CD4-positive, alpha-beta T cell treated with Interferon gamma for 1 hour (primary cell): ENCODE data around the gene FOXO3B.
"Not testable (repeated sequence)": the region's sequence is repeated elsewhere in the genome, so short reads cannot be mapped to it uniquely, and the experiment has no call there.

Source experiments
- DNase-seq: peaks from one replicate; pipeline ENCODE4 v3.0.0-alpha.2; 2020

Gene FOXO3B

DNA sequence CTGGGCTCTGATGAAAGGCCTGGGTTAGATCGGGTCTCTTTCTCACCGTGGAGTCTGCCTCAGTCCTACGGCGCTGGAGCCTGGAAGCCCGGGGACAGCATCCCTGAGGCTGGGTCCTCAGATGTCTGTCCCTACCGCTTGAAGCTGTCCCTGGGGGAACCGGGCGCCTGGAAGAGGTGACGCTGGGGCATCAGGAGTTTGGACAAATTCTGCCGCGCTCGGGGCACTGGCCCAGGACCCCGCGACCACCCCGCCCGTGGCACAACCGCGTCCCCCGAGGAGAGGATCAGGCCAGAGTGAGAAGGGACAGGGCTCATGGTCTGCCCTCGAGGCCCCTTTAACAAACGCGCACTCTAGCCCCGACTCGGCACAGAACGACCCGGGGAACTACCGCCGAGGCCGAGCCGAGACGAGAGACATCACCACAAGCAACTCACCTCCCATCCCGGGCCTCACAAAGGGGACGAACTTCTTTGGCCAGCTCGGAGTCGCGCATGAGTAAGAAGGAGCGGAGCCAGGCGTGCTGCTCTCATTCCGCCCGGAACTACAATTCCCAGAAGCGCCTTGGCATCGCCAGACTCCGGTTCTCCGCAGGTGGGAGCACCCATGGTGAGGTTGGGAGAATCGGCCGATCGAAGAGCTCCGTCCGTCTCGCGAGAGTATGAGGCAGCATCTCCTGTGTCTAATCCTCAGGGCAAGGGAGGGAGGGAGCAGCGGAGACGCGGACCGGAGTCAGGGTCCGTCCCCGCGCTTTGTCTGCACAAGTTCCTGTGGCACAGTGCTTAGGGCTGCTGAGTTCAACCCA, at the start of gene FOXO3B:
TSS of gene FOXO3B (minus strand) at position 548 of the 805 bp plus-strand sequence. CDS start 663 bp downstream, outside the sequence.
- peak; percentile 84 for DNase-seq

DNA sequence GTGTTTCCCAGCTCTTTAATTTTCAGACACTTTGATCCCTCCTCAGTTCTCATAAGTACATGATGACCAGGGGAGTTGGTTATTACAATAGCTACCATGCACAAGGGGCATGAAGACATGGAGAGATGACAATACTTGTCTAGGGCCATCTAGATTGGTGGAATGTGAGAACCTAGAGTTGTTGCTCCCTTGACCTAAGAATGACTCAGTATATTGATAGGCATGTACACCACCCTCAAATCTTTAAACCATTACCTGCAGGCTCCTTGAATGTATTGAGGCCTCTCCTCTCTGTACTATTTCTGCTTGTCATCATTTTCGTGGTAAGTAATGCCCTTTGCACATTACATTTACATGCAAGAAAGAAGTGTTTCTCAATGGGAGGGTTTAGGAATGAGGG, 41.4 kb upstream of the FOXO3B start:
- not testable (repeated sequence) for DNase-seq

DNA sequence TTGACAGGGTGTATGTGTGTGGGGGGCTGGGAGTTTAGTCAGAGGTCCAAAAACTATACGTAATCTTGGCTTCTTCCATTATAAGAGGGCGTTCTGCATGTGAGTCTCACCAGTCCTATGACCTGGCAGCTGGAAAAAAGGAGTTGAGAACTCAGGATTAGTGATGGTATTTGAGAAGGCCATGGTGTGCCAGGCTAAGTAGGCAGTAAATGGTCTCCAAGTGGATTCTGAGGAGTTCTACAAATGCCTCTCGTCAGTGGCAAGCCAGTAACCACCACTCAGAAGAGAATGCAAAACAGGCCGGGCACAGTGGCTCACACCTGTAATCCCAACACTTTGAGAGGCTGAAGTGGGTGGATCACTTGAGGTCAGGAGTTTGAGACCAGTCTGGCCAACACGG, 40.5 kb upstream of the FOXO3B start:
- not testable (repeated sequence) for DNase-seq

DNA sequence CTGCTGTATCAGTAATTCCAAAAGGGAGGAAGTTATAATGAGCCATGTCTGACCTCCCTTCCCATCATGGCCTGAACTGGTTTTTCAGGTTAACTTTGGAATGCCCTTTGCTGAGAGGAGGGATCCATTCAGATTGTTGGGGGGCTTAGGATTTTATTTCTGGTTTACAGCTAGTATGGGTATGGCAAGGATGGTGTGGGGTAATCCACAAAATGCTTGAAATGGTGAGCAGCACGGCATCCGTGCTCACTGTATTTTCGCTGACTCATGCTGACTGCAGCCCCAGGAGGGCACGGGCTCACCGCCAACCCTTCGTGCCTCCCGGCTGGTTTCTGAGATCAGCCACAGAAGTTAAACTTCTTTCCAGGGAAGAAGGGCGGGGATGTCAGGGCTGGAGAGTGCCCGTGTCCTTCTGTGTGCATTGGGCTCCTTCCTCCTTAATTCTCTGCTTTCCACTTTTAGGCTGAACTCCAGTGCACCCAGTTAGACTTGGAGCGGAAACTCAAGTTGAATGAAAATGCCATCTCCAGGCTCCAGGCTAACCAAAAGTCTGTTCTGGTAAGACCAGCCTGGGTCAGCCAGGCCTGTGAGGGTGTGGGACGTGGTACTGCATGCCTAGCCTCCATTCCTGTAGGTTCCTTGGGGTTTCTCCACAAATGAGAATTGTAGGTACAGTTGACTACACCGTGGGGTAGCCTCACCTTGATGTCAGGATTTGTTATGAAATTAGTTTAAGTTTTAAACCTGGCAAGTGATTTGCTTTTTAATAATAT, 39.8 kb upstream of the FOXO3B start:
- DNase-seq, result not testable (repeated sequence)

DNA sequence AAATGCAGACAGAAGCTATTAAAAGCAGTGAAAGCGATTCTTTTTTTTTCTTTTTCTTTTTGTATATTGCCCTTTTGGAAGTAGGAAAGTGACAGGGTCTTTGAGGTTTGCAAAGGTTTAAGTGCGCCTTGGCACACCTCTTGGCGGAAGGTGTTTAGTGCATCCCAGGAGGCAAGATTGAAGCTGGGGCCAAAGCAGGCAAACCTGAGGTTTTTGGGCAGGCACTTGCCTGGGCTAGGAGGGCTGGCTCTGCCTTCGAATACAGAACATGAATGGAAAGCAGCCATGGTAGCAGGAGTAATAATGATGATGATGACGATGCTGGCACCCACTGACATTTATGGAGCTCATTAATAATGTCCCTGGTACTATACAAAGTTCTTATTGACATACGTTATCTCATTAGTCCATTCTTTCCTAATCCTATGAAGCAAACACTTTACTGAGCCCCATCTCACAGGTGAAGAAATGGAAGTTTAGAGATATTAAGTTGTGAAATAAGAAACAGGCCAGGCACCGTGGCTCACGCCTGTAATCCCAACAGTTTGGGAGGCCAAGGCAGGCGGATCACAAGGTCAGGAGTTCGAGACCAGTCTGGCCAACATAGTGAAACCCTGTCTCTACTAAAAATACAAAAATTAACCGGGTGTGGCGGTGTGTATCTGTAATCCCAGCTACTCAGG, 37.5 kb upstream of the FOXO3B start:
- not testable (repeated sequence) for DNase-seq

DNA sequence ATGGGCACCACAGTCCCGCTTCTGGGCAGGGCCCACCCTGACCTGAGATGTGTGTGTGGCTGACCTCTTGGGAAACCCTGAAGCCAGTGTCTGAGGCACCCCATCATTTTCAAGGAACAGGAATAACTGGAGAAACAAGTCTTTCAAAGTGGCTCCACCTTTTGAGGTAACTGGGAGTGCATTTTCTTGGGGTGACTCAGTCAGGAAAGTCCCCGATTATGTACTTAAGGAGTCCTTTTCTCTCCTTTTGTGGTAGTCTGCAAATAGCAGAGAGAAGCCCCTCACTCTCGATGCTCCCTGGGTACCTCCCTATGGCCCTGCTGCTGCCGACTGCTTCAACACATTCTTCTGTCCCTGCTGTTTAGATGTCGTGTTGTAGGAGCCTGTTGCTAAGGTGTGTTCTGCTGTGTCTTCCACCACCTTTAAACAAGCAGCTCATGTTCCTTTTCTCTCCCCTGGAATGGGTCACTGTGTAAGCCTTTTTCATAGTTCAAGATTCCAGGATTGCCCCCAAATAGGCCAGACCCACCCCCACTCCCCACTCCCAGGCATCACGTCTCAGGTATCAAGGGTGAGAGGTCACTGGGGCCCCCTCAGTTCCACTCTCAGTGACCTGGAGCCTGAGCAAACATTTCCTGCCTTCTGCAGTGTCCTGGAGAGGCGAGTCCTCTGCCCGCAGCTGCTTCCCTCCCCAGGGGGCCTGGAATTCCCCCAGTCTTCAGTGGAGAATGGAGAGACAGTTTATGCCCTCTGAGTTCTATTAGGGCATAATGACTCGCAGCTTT, 36.7 kb upstream of the FOXO3B start:
- not testable (repeated sequence) for DNase-seq

DNA sequence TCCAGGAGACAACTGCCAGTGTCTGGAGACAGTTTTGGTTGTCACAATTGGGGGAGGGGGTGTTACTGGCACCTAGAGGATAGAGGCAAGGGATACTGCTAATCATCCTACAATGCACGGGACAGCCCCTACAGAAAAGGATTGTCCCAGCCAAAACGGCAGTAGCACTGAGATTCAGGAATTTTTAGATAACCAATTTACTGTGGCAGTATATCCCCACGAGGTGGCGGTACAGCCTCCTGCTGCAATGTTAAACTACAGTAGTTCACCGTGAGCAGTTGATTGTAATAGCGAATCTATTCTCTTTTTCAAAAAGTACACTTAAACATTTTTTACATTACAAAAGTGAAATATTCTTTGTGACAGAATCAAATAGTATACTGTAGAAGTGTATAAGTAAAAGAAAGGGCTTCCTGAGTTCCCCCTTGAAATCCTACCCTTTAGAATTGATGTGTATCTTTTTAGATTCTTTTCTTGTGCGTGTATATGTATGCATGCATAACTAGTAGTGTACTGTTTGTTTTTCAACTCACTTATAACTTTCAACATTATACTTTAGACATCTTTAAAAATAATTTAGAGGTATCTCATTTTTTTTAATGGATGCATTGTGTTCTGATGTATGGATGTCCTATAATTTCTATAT, 30.4 kb upstream of the FOXO3B start:
- DNase-seq, result peak; percentile 49

DNA sequence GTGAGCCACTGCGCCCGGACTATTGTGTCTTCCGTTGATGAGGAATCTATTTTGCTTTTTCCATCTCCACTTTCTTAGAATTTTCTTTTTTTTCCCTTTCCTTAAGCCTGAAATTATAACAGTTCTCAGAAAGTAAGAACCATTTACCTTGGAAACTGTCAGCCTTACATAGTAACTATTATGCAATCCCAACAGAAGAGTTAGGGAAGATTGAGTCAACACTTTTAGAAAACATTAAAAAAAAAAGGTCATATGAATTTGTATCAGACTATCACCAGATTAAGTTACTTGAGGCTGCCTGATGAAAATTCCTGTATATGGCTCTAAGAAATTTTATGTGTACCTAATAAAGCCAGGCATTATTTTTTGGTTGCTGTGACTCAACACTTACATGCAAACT, 26.1 kb upstream of the FOXO3B start:
- not testable (repeated sequence) for DNase-seq

DNA sequence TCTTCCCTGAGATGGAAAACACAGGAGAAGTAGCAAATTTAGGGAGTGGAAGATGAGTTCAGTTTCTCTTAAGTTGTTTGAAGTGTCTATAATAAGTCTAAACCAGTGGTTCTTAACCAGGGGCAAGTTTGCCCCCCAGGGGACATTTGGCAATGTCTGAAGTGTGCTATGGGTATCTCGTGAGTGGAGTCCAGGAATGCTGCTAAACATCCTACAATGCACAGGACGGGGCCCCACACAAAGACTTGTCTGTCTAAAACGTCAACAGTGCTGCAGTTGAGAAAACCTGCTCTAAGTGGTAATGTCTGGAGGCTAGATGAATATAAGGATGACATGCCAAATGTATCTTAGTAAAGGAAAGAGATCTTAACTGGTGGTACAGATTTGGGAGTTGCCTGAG, 23.8 kb upstream of the FOXO3B start:
- not testable (repeated sequence) for DNase-seq

DNA sequence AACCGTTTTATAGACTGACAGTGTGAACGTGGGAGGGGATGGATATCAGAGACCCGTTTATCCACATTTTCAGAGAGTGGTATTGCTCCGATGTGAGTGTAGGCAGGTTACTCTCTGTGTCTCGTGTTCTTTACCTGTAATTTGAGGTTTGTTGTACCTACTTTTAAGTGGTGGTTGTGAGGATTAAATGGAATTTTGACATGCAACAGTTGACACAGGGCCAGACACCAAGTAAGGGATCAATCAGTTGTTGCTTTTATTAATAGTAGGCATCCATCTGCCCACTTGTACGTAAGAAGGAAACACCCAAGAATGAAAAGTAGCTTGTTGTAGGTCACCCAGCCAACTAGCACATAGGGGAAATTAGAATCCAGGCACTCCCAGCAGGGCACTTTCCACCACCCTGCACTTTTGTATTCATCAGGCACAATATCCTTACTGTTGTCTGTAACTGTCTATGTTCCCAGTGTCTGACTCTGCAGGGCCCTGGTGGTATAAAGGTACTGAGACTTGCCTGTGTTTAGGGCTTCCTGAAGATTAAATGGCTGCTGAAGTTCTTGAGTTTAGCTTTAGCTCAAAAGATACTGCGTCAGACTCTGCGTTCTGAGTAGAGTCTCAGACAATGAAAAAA, 16.5 kb upstream of the FOXO3B start:
- DNase-seq, result not testable (repeated sequence)

DNA sequence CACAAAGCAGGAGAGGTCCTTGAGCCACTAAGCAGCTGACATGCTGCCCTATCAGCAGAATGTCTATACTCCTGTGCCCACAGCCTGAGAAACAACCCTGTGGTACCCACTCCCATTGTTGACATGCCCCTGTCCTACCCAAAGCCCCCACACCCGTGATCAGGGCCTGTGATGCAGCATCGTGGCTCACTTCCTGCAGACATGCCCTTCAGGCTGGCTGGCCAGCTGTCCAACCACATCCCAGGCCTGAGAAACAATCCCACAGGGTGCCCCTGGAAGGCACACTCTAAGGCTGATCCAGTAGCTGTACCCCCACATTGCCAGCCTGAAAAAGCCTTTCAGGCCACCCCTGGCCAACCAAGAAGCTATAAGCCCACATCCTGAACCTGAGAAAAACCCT, 13.0 kb upstream of the FOXO3B start:
- not testable (repeated sequence) for DNase-seq

DNA sequence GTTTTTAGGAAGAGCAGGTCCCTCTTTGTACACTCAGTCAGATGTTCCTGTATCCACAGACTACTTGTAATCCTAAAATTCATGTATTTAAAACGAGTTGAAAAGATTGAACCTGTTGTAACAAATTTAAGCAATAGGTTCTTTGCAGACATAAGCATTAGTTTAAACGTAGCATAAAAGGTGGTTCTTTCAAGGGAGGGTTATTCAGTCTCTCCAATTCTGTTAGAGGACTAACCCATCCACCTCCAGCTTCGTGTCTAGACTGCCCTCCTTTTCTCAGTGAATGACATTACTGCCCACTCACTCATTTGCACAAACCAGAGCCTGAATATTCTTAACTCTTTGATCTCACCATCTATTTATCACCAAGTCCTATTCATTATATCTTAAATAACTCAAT, 554 bp upstream of the FOXO3B start:
- DNase-seq, result not testable (repeated sequence)

DNA sequence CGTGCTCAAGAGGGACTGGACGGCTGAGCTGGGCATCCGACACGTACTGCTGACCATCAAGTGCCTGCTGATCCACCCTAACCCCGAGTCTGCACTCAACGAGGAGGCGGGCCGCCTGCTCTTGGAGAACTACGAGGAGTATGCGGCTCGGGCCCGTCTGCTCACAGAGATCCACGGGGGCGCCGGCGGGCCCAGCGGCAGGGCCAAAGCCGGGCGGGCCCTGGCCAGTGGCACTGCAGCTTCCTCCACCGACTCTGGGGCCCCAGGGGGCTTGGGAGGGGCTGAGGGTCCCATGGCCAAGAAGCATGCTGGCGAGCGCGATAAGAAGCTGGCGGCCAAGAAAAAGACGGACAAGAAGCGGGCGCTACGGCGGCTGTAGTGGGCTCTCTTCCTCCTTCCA, 4.7 kb downstream of the FOXO3B start:
- DNase-seq, result not testable (repeated sequence)

DNA sequence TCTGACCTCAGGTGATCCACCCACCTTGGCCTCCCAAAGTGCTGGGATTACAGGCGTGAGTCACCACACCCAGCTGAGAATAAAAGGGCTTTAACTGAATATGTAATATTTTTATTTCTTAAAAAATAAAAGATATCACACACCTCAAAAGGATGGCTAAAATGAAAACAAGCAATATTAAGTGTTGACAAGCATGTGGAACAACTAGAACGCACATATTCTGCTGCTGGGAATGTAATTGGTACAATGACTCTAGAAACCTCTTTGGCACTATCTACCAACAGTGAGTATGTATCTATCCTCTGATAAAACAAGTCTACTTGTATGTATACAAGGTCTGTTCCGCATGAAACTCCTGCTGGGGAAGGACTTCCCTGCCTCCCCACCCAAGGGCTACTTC, 5.2 kb downstream of the FOXO3B start:
- not testable (repeated sequence) for DNase-seq

DNA sequence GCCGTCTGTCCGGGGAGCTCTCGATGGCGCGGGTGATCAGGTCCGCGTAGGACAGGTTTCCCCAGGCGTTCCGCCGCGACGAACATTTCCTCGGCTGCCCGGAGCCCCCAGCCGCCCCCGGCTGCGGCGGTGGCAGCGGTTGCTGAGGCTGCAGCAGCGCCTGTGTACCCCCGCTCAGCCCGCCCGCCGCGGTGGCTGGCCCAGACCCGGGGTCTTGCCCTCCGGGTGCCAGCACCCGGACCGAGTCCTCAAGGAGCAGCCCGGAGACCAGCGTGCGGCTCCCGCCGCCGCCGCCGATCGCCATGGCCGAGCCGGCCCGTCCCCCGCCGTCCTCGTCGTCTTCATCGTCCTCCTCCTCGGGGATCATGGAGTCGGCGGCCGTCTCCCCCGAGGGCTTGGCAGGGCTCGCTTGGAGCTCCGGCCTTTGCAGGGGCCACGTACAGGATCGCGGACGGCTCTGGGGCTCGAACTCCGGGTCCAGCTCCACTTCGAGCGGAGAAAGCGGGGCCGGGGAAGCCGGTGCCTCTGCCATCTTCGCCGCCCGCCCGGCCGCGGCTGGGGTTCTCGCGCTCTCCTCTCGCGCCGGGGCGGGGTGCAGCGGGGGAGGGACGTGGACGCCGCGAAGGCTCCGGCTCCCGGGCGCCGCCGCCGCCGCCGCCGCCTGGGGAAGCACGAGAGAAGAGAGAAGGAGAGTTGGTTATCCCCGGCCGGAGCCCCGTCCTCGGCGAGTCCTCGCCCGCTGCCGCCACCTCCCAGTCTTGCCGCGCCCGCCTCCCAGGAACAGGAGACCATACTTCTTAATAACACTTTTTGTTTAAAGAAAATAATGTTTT, 9.5 kb downstream of the FOXO3B start:
- not testable (repeated sequence) for DNase-seq

DNA sequence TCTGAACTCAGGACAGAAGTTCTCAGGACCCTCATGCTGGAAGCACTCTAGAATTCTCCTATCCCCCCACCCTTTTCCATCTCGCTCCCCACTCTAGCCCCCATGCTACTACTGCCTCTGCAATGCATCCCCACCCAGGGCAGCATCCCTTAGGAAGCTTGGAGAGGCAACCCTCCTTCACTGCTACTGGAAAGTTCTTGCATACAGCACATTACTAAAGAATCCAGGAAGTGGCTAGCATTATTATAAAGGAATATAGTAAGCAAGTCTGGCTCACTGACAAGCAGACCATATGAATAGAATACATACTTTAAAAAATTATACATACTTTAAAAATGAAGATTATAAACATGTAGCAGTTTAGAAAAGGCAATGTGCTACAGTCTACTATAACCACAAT, 13.5 kb downstream of the FOXO3B start:
- not testable (repeated sequence) for DNase-seq

DNA sequence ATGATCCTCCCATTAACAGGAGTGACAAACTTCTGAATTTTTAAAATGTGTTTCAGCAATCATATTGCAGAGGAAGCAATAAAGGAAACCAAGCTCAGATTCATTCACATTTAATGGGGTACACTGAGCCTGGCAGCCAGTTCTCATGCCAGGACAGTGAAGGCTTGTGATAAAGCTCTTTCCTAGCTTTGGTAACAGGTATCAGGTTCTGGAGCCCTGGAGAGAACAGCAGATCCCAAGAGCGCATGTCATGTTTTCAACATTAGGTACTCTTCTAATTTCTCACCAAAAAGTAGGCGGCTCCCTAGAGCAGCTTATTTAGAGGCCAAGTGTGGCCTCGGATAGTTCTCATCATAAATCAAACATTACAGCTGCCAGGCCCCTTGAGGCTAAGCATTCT, 14.6 kb downstream of the FOXO3B start:
- DNase-seq, result not testable (repeated sequence)

DNA sequence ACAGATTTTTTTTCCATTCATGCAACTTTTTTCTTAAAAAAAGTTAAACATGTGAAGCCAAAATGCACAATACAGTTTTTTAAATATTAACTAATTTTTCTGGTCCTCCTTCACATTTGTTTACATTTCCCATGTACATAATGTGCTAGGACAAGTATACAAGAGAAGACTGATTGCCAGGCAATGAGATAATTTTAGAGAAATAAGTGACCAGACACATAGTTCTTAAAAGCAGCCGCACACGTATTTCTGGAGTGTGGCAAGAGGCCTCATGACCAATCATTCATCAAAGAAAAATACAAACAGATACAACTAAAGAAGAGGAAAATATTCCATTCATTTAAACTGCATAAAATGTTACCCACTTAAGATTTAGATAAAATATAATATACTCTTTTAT, 15.8 kb downstream of the FOXO3B start:
- not testable (repeated sequence) for DNase-seq

DNA sequence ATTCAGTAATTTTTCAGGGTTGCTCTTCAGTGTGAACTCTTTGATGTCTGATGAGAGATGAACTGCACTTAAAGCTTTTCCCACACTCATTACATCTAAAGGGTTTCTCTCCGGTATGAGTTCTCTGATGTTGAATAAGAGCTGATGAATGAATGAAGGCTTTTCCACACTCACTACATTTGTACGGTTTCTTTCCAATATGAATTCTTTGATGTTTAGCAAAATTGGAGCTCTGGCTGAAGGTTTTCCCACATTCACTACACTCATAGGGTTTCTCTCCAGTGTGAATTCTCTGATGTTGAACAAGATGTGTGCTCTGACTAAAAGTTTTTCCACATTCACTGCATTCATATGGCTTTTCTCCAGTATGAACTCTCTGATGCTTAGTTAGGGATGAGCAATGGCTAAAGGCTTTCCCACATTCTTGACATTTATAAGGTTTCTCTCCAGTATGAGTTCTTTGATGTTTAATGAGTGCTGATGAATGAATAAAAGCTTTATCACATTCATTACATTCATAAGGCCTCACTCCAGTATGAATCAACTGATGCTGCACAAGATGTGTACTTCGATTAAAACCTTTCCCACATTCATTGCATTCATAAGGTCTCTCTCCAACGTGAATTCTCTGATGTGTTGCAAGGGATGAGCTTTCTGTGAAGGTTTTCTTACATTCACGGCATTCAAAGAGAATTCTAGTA, 20.0 kb downstream of the FOXO3B start:
- not testable (repeated sequence) for DNase-seq

DNA sequence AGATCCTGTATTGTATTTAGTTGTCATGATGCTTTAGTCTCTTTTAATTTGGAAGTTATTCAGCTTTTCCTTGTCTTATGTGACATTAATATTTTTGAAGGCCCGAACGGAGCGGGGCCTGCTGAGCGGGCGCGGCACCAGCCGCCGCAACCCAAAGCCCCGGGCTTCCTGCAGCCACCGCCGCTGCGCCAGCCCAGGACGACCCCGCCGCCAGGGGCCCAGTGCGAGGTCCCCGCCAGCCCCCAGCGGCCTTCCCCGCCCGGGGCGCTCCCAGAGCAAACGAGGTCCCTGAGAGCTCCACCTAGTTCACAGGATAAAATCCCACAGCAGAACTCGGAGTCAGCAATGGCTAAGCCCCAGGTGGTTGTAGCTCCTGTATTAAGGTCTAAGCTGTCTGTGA, 32.0 kb downstream of the FOXO3B start:
- DNase-seq, result not testable (repeated sequence)
